Esophagus muscularis mucosa (tissue), 4 donors: ENCODE measurements around the gene CD2AP.

Source experiments
- EP300 ChIP-seq: sonication (generic); formaldehyde crosslinking; IDR thresholded peaks from one replicate; pipeline ENCODE4 v1.6.1; 2017; ENCODE audit warnings: antibody characterized with exemption
- POLR2A ChIP-seq: fragments of 450-650 bp; IDR thresholded peaks from one replicate; pipeline ENCODE4 v1.6.1; 2017; ENCODE audit warnings: antibody characterized with exemption, moderate library complexity, mild to moderate bottlenecking, low read depth
- TF ChIP-seq, protein P1 (sequence below), 3 experiments: fragments of 200-600 bp in 2 of 3; fragments of 450-650 bp in 1 of 3; sonication (generic) in 2 of 3; IDR thresholded peaks; one replicate each; pipeline ENCODE4 v1.5.1; 2017 to 2019; ENCODE audit warnings: antibody characterized with exemption in 3 of 3, mild to moderate bottlenecking in 2 of 3, moderate library complexity in 1 of 3

DNA sequence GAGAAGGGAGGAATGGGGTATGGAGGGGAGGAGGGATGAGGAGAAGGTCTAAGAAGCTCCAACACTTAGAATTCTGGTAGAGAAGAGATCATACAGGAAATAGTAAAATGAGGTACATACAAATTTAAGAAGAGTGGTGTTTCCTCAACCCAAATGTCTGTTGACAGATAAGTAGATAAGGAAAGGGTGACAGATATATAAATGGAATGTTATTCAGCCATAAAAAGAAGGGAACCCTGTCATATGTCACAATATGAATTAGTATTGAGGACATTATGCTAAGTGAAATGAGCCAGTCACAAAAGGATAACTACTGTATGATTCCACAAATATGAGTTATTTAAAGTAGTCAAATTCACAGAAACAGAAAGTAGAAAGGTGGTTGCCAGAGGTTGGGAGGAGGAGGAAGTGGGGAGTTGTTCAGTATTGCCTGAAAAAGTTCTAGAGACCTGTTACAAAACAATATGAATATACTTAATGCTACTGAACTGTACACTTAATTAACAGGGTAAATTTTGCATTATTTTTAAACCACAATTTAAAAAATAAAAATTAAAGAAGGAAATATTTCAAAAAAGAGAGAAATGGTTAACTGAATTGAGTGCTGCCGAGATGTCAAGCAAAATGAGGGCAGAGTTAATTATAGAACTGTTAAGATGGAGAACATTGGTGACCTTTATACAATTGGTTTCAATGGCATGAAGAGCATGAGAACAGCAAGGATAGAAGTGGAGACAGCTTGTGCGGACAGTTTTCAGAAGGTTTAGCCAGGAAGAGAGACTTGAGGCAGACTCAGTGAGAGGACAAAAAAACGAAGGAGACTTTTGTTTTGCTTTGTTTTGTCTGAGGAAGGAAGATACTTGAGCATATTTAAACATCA, 173.2 kb downstream of the CD2AP start:
- TF ChIP-seq, protein P1, sequence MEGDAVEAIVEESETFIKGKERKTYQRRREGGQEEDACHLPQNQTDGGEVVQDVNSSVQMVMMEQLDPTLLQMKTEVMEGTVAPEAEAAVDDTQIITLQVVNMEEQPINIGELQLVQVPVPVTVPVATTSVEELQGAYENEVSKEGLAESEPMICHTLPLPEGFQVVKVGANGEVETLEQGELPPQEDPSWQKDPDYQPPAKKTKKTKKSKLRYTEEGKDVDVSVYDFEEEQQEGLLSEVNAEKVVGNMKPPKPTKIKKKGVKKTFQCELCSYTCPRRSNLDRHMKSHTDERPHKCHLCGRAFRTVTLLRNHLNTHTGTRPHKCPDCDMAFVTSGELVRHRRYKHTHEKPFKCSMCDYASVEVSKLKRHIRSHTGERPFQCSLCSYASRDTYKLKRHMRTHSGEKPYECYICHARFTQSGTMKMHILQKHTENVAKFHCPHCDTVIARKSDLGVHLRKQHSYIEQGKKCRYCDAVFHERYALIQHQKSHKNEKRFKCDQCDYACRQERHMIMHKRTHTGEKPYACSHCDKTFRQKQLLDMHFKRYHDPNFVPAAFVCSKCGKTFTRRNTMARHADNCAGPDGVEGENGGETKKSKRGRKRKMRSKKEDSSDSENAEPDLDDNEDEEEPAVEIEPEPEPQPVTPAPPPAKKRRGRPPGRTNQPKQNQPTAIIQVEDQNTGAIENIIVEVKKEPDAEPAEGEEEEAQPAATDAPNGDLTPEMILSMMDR (IDR thresholded peaks at IDR 0.05): no peak
- TF ChIP-seq POLR2A (no peak), EP300 (no peak)
